HG02885 (cell line): ENCODE results near the gene PDE4DIP.
"Not testable (repeated sequence)": the region's sequence is repeated elsewhere in the genome, so short reads cannot be mapped to it uniquely, and the experiment has no call there.

Experiments used
- ATAC-seq: cut with Tn5 transposase; IDR thresholded peaks from one replicate; pipeline ENCODE4 v1.9.1; 2021; ENCODE audit warnings: mild to moderate bottlenecking; ENCODE audit not compliant: unreplicated experiment, poor library complexity

Gene PDE4DIP

GRCh38 chr1:148868924-148869633 lies 24.9 kb downstream of the PDE4DIP start:
- ATAC-seq, result not testable (repeated sequence)

- not testable (repeated sequence) for ATAC-seq
Observed at GRCh38 chr1:148869634-148869961, 25.4 kb downstream of the PDE4DIP start.

- not testable (repeated sequence) for ATAC-seq
Observed at GRCh38 chr1:148874408-148875388, 30.5 kb downstream of the PDE4DIP start.

- ATAC-seq, result not testable (repeated sequence)
Observed at GRCh38 chr1:148879812-148880416, 35.7 kb downstream of the PDE4DIP start.

- not testable (repeated sequence) for ATAC-seq
Observed at GRCh38 chr1:148881261-148881660, 37.0 kb downstream of the PDE4DIP start.

GRCh38 chr1:148885219-148885618 lies 41.0 kb downstream of the PDE4DIP start:
- not testable (repeated sequence) for ATAC-seq

- not testable (repeated sequence) for ATAC-seq
Observed at GRCh38 chr1:148886293-148886692, 42.1 kb downstream of the PDE4DIP start.

- not testable (repeated sequence) for ATAC-seq
Observed at GRCh38 chr1:148888597-148888996, 44.4 kb downstream of the PDE4DIP start.

GRCh38 chr1:148889267-148890074 lies 45.2 kb downstream of the PDE4DIP start:
- ATAC-seq, result not testable (repeated sequence)

- not testable (repeated sequence) for ATAC-seq
Observed at GRCh38 chr1:148890075-148890568, 45.9 kb downstream of the PDE4DIP start.

GRCh38 chr1:148894360-148895352 lies 50.4 kb downstream of the PDE4DIP start:
- not testable (repeated sequence) for ATAC-seq

GRCh38 chr1:148900026-148900425 lies 55.8 kb downstream of the PDE4DIP start:
- ATAC-seq, result not testable (repeated sequence)

- ATAC-seq, result not testable (repeated sequence)
Observed at GRCh38 chr1:148900691-148901090, 56.5 kb downstream of the PDE4DIP start.

GRCh38 chr1:148901150-148901952 lies 57.1 kb downstream of the PDE4DIP start:
- not testable (repeated sequence) for ATAC-seq

GRCh38 chr1:148901953-148902341 lies 57.7 kb downstream of the PDE4DIP start:
- ATAC-seq, result not testable (repeated sequence)

- not testable (repeated sequence) for ATAC-seq
Observed at GRCh38 chr1:148909219-148909826, 65.1 kb downstream of the PDE4DIP start.

- ATAC-seq, result not testable (repeated sequence)
Observed at GRCh38 chr1:148911303-148911928, 67.2 kb downstream of the PDE4DIP start.
